ENCODE measurements around the gene CPNE9. TPM values are rescaled to one million over a fixed set of nuclear protein-coding genes. Genes with fewer than 3 reads are reported as not detected.

CPNE9 gene
- total and polyA plus RNA-seq, 2 experiments from 2014 or later = 7.0 to 8.8 TPM

- peaks cover 17% of the 10 kb centered on the region for H3F3A ChIP-seq (replicated peaks; ENCODE audit: low read depth)
- H3K4me1 ChIP-seq (ENCODE audit: insufficient read depth) = peaks cover 3% of the 10 kb centered on the region; the same call in 1 of the 2 replicates
- peaks cover 31% of the 10 kb centered on the region for H3K36me3 ChIP-seq (ENCODE audit: insufficient read depth)
- no peaks in the 10 kb centered on the region; the same call in 1 of the 2 replicates for H3K9me2 ChIP-seq (ENCODE audit: insufficient read depth)
- no peak for TF ChIP-seq REST (IDR thresholded peaks at IDR 0.05; ENCODE audit: unreplicated experiment)
- no peak for TF ChIP-seq EZH2 (IDR thresholded peaks at IDR 0.05; ENCODE audit: low read depth, unreplicated experiment)
- TF ChIP-seq EZH2phosphoT487 (IDR thresholded peaks at IDR 0.05; ENCODE audit: unreplicated experiment) = no peak
- no peak for TF ChIP-seq ZNF331 (CRISPR knock-in tag; IDR thresholded peaks at IDR 0.05; ENCODE audit: low read depth)
- no peak for TF ChIP-seq POLR2AphosphoS5 (IDR thresholded peaks at IDR 0.05; ENCODE audit: low read depth)
- TF ChIP-seq CREB1 (CRISPR knock-in tag; IDR thresholded peaks at IDR 0.05; ENCODE audit: low read depth) = no peak
- no peak for TF ChIP-seq ZNF114 (CRISPR knock-in tag; IDR thresholded peaks at IDR 0.05)
- TF ChIP-seq NANOG (IDR thresholded peaks at IDR 0.05; ENCODE audit: borderline replicate concordance) = no peak
- TF ChIP-seq ETS1 (IDR thresholded peaks at IDR 0.05) = no peak
- no peak for TF ChIP-seq JUNB (IDR thresholded peaks at IDR 0.05; ENCODE audit: unreplicated experiment)
- TF ChIP-seq CTCF (conservative IDR thresholded peaks at IDR 0.05; ENCODE audit: low read depth in 2 of 2) = no peak
- TF ChIP-seq ZNF462 (CRISPR knock-in tag; IDR thresholded peaks at IDR 0.05) = no peak
- no peak for TF ChIP-seq STAT1 (IDR thresholded peaks at IDR 0.05; ENCODE audit: unreplicated experiment)
- Mint-ChIP-seq H3K27me3 (ENCODE audit: insufficient read depth, low read depth, poor library complexity) (peaks cover 11% of the 10 kb centered on the region), H3K36me3 (ENCODE audit: low read depth) (peaks cover 82% of the 10 kb centered on the region), H3K4me1 (peaks cover under 1% of the 10 kb centered on the region; the same call in 1 of the 3 replicates), H3K4me3 (no peak overlapping the region), H3K27ac (no peak overlapping the region), H3K9me3 (no peaks in the 10 kb centered on the region)
- no peak overlapping the region for H3K4me2 ChIP-seq
- DNase-seq (ENCODE audit: low spot score) (no peak), ATAC-seq (no peak)
- no peak overlapping the region for H3K4me3 ChIP-seq
- no peak overlapping the region for H3K27ac ChIP-seq (ENCODE audit: low read depth)
- H2AFZ ChIP-seq = no peak overlapping the region
- H3K79me2 ChIP-seq (replicated peaks; ENCODE audit: insufficient read depth) = peaks cover 3% of the 10 kb centered on the region
- H4K20me1 ChIP-seq (replicated peaks; ENCODE audit: insufficient read depth) = peaks cover 3% of the 10 kb centered on the region
- H3K27me3 ChIP-seq (ENCODE audit: insufficient read depth) = no peaks in the 10 kb centered on the region
Measured at GRCh38 chr3:9745521-9745920, 41.9 kb downstream of the CPNE9 start.
